Lower leg skin (tissue), 4 donors: ENCODE data around the gene NOL3. TPM values are rescaled to one million over a fixed set of nuclear protein-coding genes. Genes with fewer than 3 reads are reported as not detected.
A peak's percentile ranks its signal among the peaks of the same experiment; 100 is the strongest.

Experiments
- DNase-seq, 2 donors: peaks; one replicate each; pipeline ENCODE4 v3.0.0-alpha.2; 2019; ENCODE audit warnings: low spot score in 2 of 2
- H3K4me3 ChIP-seq: fragments of 200-600 bp; sonication (generic); 2 replicates; pipeline ENCODE4 v1.5.1; 2017; ENCODE audit warnings: mild to moderate bottlenecking, low read depth; ENCODE audit not compliant: poor library complexity, severe bottlenecking
- POLR2A ChIP-seq, 2 donors: fragments of 450-650 bp; IDR thresholded peaks; one replicate each; pipeline ENCODE4 v1.6.1; 2016 to 2017; ENCODE audit warnings: antibody characterized with exemption in 2 of 2, mild to moderate bottlenecking in 1 of 2, moderate library complexity in 1 of 2
- WGBS, 2 donors: methylation state at CpG; one replicate each; pipeline ENCODE4 v1.1.5; 2018; 5-methylcytosine and 5-hydroxymethylcytosine counted together
- intact Hi-C: fragments of 100-400 bp; cut with DNase I; formaldehyde crosslinking; loops from one replicate; pipeline ENCODE4 v1.15.0; 2023; ENCODE audit warnings: low total_unique reads
- total RNA-seq, 4 donors: library from RNA; depleted of rRNA; stranded (reverse); fragments of >200 nt; gene quantifications; one replicate each; pipeline ENCODE4 v1.1.0, GENCODE V29; 2016
- TF ChIP-seq, protein P1 (sequence below), 3 donors: fragments of 450-650 bp; IDR thresholded peaks; one replicate each; pipeline ENCODE4 v1.5.1; 2016; ENCODE audit warnings: antibody characterized with exemption in 3 of 3, mild to moderate bottlenecking in 3 of 3, moderate library complexity in 2 of 3

The NOL3 gene
- total RNA-seq, 4 donors from 2014 or later = 84.3 to 139 (median 115) TPM

GRCh38 chr16:67173808-67174705 is 3.7 kb downstream of the NOL3 start:
- 1% methylated on average over 14 to 71 of the region's 71 CpGs for WGBS, 2 donors
- intact Hi-C loops = no loop called here
- DNase-seq = peak; percentile 75 to 96
- TF ChIP-seq POLR2A (IDR thresholded peaks at IDR 0.05) = no peak
- TF ChIP-seq, protein P1, sequence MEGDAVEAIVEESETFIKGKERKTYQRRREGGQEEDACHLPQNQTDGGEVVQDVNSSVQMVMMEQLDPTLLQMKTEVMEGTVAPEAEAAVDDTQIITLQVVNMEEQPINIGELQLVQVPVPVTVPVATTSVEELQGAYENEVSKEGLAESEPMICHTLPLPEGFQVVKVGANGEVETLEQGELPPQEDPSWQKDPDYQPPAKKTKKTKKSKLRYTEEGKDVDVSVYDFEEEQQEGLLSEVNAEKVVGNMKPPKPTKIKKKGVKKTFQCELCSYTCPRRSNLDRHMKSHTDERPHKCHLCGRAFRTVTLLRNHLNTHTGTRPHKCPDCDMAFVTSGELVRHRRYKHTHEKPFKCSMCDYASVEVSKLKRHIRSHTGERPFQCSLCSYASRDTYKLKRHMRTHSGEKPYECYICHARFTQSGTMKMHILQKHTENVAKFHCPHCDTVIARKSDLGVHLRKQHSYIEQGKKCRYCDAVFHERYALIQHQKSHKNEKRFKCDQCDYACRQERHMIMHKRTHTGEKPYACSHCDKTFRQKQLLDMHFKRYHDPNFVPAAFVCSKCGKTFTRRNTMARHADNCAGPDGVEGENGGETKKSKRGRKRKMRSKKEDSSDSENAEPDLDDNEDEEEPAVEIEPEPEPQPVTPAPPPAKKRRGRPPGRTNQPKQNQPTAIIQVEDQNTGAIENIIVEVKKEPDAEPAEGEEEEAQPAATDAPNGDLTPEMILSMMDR (IDR thresholded peaks at IDR 0.05) = peak in 1 of 3 donors; percentile 44
- H3K4me3 ChIP-seq = no peak overlapping the region

- DNase-seq = no peak
- intact Hi-C loops = no loop called here
- TF ChIP-seq POLR2A (IDR thresholded peaks at IDR 0.05) = no peak
- TF ChIP-seq, protein P1 (IDR thresholded peaks at IDR 0.05) = no peak
- H3K4me3 ChIP-seq = no peak overlapping the region
- WGBS, 2 donors = 50 to 53% methylated on average over 27 to 31 of the region's 31 CpGs
Measured at GRCh38 chr16:67174706-67175231, 4.4 kb downstream of the NOL3 start.

DNA sequence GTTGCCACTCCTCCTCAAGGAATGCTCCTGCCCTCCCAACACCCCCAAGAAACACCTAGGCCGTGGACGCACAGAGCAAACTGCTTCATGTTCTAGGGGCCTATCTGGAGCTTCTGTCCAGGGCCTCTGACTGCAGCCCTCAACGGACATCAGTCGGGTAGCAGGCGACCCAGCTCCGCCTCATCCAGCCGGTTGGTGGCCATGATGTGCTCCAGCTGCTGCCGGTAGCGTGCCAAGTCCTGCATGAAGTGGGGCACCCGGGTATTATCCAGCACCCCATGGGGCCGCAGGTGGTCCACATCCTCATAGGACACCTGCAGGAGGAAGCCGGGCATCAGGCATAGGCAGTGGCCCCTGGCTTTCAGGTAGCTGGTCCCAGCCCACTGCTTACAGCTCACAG is 6.3 kb downstream of the NOL3 start:
- intact Hi-C loops = no loop called here
- H3K4me3 ChIP-seq = no peak overlapping the region
- DNase-seq = no peak
- TF ChIP-seq, protein P1 (IDR thresholded peaks at IDR 0.05) = no peak
- no peak for TF ChIP-seq POLR2A (IDR thresholded peaks at IDR 0.05)
- 69 to 79% methylated on average over 9 to 12 of the region's 12 CpGs for WGBS, 2 donors

GRCh38 chr16:67177743-67178699 is 7.7 kb downstream of the NOL3 start:
- DNase-seq = no peak
- TF ChIP-seq POLR2A (IDR thresholded peaks at IDR 0.05) = no peak
- TF ChIP-seq, protein P1 (IDR thresholded peaks at IDR 0.05) = no peak
- no peak overlapping the region for H3K4me3 ChIP-seq
- intact Hi-C loops = no loop called here
- WGBS, 2 donors = 3 to 4% methylated on average over 32 to 52 of the region's 73 CpGs

- intact Hi-C loops = no loop called here
- TF ChIP-seq, protein P1 (IDR thresholded peaks at IDR 0.05) = no peak
- no peak for TF ChIP-seq POLR2A (IDR thresholded peaks at IDR 0.05)
- DNase-seq = peak in 1 of 2 donors; percentile 85
- 70 to 78% methylated on average over 9 to 12 of the region's 13 CpGs for WGBS, 2 donors
- no peak overlapping the region for H3K4me3 ChIP-seq
Measured at GRCh38 chr16:67179421-67180080, 9.2 kb downstream of the NOL3 start.
